ENCODE results near the gene AP3B1.

GRCh38 chr5:77995793-77996409 is 298.6 kb downstream of the AP3B1 start:
- TF ChIP-seq CTCF (IDR thresholded peaks at IDR 0.05) (no peak), JUND (IDR thresholded peaks at IDR 0.05) (no peak), FOXM1 (IDR thresholded peaks at IDR 0.05; ENCODE audit: low read depth) (no peak), MAX (IDR thresholded peaks at IDR 0.05; ENCODE audit: low read depth) (no peak), GATA2 (CRISPR knock-in tag; IDR thresholded peaks at IDR 0.05) (no peak), RFX5 (IDR thresholded peaks at IDR 0.05; ENCODE audit: low read length) (no peak), YY1 (IDR thresholded peaks at IDR 0.05; ENCODE audit: low read depth) (no peak), CHD2 (IDR thresholded peaks at IDR 0.05; ENCODE audit: low read length, partially characterized antibody) (no peak), RXRA (IDR thresholded peaks at IDR 0.05; ENCODE audit: borderline replicate concordance, low read depth) (no peak)
